D721Med (cell line): ENCODE measurements around the gene VDR.

Experiments used
- DNase-seq: peaks from one replicate; pipeline ENCODE4 v3.0.0; 2011; ENCODE audit warnings: low spot score; ENCODE audit not compliant: insufficient read length
- FAIRE-seq: peaks from 2 replicates; lab custom pipeline; 2011; peaks lifted over from hg19 to GRCh38; lab: Jason Lieb, UNC
- TF ChIP-seq, protein P1 (sequence below): IDR thresholded peaks from 2 replicates; pipeline ENCODE4 v1.5.1; 2012; ENCODE audit warnings: mild to moderate bottlenecking, control low read depth; ENCODE audit not compliant: insufficient read depth; ENCODE audit errors: missing control alignments

The VDR gene

DNA sequence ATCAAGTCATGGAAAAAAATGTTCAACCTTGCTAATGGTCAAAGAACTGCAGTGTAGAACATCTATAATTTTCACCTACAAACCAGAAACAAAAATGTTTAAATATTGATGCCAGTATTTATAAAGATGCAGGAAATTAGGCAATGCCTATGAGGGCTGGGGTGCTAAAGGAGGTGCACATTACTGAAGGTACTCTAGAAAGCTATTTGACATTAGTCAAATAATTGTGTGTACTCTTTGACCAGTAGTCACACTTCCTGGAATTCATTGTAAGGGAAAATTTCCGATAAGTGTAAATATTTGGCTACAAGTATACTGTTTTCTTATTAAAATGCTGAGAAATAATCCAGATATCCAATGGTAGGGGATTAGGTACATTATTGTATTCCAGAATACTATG lies 48.7 kb downstream of the VDR start:
- FAIRE-seq, result no peak
- TF ChIP-seq, protein P1, sequence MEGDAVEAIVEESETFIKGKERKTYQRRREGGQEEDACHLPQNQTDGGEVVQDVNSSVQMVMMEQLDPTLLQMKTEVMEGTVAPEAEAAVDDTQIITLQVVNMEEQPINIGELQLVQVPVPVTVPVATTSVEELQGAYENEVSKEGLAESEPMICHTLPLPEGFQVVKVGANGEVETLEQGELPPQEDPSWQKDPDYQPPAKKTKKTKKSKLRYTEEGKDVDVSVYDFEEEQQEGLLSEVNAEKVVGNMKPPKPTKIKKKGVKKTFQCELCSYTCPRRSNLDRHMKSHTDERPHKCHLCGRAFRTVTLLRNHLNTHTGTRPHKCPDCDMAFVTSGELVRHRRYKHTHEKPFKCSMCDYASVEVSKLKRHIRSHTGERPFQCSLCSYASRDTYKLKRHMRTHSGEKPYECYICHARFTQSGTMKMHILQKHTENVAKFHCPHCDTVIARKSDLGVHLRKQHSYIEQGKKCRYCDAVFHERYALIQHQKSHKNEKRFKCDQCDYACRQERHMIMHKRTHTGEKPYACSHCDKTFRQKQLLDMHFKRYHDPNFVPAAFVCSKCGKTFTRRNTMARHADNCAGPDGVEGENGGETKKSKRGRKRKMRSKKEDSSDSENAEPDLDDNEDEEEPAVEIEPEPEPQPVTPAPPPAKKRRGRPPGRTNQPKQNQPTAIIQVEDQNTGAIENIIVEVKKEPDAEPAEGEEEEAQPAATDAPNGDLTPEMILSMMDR, result no peak
- DNase-seq, result no peak

DNA sequence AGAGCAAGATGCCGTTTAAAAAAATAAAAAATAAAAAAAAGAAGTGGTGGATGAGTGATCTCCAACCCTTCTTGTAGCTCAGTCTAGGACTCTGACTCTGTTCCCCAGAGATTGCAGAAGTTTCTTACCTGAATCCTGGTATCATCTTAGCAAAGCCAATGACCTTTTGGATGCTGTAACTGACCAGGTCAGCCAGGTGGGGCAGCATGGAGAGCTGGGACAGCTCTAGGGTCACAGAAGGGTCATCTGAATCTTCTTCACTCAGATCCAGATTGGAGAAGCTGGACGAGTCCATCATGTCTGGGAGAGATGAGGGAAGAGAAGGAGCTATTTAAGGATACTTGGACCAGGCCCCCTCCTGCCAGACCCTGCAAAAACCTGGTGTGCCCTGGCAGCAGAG lies 49.3 kb downstream of the VDR start:
- TF ChIP-seq, protein P1, result no peak
- DNase-seq, result no peak
- no peak for FAIRE-seq

DNA sequence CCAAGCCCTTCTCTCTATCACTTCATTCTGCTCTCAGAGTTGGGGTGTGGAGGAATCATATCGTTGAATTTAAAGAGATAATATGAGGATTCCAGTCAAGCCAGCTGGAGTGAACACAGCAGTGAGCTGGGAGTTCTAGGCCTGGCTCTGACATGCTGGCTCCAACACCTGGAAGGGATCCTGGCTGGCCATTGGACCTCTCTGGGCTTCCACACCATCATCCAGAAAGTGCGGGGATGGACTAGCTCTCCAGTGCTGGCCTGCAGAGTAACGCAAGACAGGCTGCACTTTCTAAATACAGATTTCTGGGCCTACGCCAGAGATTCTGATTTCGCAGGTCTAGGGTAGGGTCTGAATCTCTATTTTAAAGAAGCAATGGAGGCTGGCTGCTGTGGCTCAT lies 50.3 kb downstream of the VDR start:
- no peak for DNase-seq
- FAIRE-seq, result no peak
- TF ChIP-seq, protein P1, result no peak

DNA sequence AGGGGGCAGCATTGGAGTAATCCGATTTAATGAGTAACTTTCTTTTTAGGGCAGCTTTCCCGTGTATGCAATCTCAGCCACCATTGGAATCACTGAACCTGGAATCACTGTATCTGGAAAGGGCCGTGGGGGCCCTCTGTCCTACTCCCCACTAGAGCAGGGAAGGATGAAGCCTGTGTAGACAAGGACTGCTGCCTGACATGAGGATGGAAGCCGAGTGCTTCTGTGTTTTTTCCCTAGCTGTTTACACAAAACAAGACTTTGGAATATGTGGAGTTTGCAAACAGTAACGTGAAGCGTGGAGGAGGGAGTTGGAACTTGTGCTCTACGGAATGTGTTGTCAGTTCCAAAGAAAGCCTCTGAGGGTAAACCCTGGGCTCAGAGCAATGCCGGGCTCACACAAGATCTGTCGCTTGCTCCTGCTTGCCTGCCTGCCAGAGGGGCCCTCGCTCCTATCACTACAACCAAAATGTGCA lies 52.7 kb downstream of the VDR start:
- DNase-seq (peak; percentile 10), FAIRE-seq (no peak)
- TF ChIP-seq, protein P1, result no peak

DNA sequence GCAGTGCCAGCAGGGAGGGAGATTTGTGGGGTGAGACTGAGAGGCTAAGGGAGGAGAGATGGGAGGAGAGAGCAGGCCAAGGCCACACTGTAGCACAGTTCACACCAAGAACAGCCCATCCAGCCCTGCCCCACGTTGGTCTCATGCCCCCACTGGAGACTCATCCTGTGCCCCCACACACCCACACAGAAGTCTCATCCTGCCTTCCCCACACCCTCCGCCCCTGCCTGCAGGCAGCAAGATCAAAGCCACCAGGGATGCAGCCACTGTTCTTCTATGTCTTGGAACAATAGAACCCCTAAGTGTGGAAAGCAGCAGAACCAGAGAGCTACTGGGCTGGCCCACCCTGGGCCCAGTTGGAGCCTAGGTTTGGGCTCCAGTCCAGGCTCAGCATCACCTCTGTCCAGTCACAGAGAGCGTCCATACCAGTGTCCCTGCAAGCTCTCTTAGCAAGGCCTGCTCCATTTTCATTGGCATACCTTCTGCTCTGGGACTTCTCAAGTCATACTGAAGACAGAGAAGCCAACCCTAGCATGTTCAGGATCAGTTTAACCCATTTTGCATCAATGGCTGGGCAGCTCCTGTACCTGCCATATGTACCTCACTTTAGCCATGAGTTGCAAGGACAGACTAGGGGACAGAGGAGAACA lies 53.4 kb downstream of the VDR start:
- FAIRE-seq, result no peak
- TF ChIP-seq, protein P1, result no peak
- DNase-seq, result no peak

DNA sequence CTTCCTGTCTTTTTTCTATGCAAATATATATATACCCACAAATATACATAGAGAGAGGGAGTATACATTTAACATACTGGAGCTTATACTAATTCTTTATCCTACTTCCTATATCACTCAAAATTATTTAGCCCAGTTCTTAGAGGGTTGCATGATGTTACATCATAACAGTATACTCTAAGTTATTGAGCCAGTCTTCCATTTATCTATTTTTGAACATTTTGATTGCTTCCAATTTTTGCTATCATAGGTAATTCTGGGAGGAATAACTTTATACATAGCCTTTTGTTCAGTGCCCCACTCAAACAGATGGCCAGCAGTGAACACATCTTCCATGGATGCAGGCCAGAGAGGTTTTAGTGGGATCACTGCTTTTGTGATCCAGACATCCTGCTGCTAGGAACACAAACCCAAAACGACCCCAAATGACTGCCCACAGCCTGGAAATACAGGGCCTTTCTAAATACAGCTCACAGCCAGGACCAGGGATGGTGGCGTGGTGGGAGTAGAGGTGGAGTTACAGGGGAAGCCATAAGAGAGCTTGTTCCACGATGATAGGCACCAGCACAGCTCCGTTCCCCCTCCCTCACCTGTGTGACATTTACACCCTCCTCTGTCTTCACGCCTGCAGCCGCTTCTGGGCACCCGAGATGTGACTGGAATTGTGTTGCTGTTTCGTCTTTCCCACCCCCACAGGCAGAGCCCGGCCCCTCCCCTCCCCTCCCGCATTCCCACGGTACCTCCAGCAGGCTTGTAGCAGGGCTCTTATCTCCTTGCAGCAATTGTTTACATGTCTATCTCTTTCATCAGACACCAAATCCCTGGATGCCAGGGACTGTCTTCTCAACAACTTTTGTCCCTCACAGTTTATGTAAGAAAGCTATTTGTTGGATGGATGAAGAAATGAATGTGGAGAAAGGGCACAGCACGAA lies 54.4 kb downstream of the VDR start:
- FAIRE-seq (no peak), DNase-seq (no peak)
- TF ChIP-seq, protein P1, result no peak
